H1 (cell line): ENCODE data around the gene SEC14L3. TPM values are rescaled to one million over a fixed set of nuclear protein-coding genes. Genes with fewer than 3 reads are reported as not detected.
A peak's percentile ranks its signal among the peaks of the same experiment; 100 is the strongest.

Experiments used
- CTCF ChIA-PET: fragments of 300-600 bp; sonication (Branson Sonifier 250); formaldehyde crosslinking; loops from one replicate; lab custom pipeline; 2021; ENCODE audit not compliant: partially characterized antibody; lab: Charles Lee
- POLR2A ChIA-PET: fragments of 300-600 bp; sonication (Branson Sonifier 250); formaldehyde crosslinking; loops from one replicate; lab custom pipeline; 2021; ENCODE audit warnings: inconsistent platforms; ENCODE audit not compliant: partially characterized antibody; lab: Charles Lee
- DNase-seq, 2 experiments: peaks; one replicate each; pipeline versions ENCODE4 v3.0.0 to v3.0.0-alpha.2; 2010 to 2022; ENCODE audit warnings: low spot score in 2 of 2, low read depth in 1 of 2, mixed read lengths in 1 of 2
- FAIRE-seq: peaks from 2 replicates; lab custom pipeline; 2011; peaks lifted over from hg19 to GRCh38; lab: Jason Lieb, UNC
- H2AFZ ChIP-seq: 2 replicates; pipeline ENCODE4 v1.8.1; 2012; ENCODE audit warnings: low read length, inconsistent platforms
- H2AK5ac ChIP-seq: 2 replicates; pipeline ENCODE4 v1.6.1; 2013; ENCODE audit warnings: low read depth, low read length
- H2BK120ac ChIP-seq: replicated peaks from 2 replicates; pipeline ENCODE3; 2013; ENCODE audit warnings: low read depth, low read length, inconsistent platforms
- H2BK12ac ChIP-seq: 2 replicates; pipeline ENCODE4 v1.6.1; 2013; ENCODE audit warnings: low read depth, low read length
- H2BK15ac ChIP-seq: 2 replicates; pipeline ENCODE4 v1.6.1; 2013; ENCODE audit warnings: low read length
- H2BK20ac ChIP-seq: 2 replicates; pipeline ENCODE4 v1.6.1; 2013; ENCODE audit warnings: low read length
- H2BK5ac ChIP-seq: 2 replicates; pipeline ENCODE4 v1.6.1; 2013; ENCODE audit warnings: low read depth, low read length
- H3K14ac ChIP-seq: 2 replicates; pipeline ENCODE4 v1.6.1; 2013; ENCODE audit warnings: inconsistent platforms; ENCODE audit not compliant: insufficient read length
- H3K18ac ChIP-seq: 2 replicates; pipeline ENCODE4 v1.6.1; 2013; ENCODE audit warnings: low read length; ENCODE audit errors: extremely low read depth
- H3K23ac ChIP-seq: 2 replicates; pipeline ENCODE4 v1.6.1; 2013; ENCODE audit warnings: inconsistent platforms; ENCODE audit not compliant: insufficient read length
- H3K23me2 ChIP-seq: 2 replicates; pipeline ENCODE4 v1.6.1; 2013; ENCODE audit warnings: low read depth, low read length
- H3K27ac ChIP-seq: 2 replicates; pipeline ENCODE4 v1.6.1; 2011; ENCODE audit warnings: low read depth, low read length, inconsistent platforms
- H3K27me3 ChIP-seq, 4 experiments: replicated peaks in 1 of 4; 1 replicate in 1 of 4; 2 replicates in 3 of 4; pipeline versions ENCODE4 v1.6.1 to v1.8.1; 2011 to 2013; ENCODE audit warnings: low read length in 3 of 4, mild to moderate bottlenecking in 3 of 4, inconsistent platforms in 2 of 4, mixed read lengths in 2 of 4, moderate library complexity in 1 of 4; ENCODE audit not compliant: control insufficient read depth in 3 of 4, insufficient read depth in 3 of 4; ENCODE audit errors: extremely low read depth in 1 of 4
- H3K36me3 ChIP-seq, 4 experiments: 2 replicates each; pipeline versions ENCODE4 v1.6.1 to v1.8.1; 2011 to 2013; ENCODE audit warnings: mild to moderate bottlenecking in 4 of 4, low read length in 3 of 4, moderate library complexity in 2 of 4, control low read depth in 1 of 4, inconsistent platforms in 1 of 4; ENCODE audit not compliant: insufficient read depth in 4 of 4, control insufficient read depth in 2 of 4
- H3K4ac ChIP-seq: replicated peaks from 2 replicates; pipeline ENCODE3; 2013; ENCODE audit warnings: low read length, low read depth, mixed read lengths, inconsistent platforms; ENCODE audit not compliant: insufficient read length
- H3K4me1 ChIP-seq, 4 experiments: replicated peaks in 1 of 4; 1 replicate in 1 of 4; 2 replicates in 3 of 4; pipeline versions ENCODE4 v1.6.1 to v1.8.1; 2011 to 2013; ENCODE audit warnings: low read length in 3 of 4, inconsistent platforms in 2 of 4, mixed read lengths in 1 of 4; ENCODE audit not compliant: insufficient read depth in 4 of 4, control insufficient read depth in 3 of 4
- H3K4me2 ChIP-seq, 2 experiments: 2 replicates each; pipeline versions ENCODE4 v1.6.1 to v1.8.1; 2011 to 2013; ENCODE audit warnings: low read depth in 2 of 2, low read length in 2 of 2, control low read depth in 1 of 2, inconsistent platforms in 1 of 2, mild to moderate bottlenecking in 1 of 2; ENCODE audit not compliant: insufficient read depth in 1 of 2
- H3K4me3 ChIP-seq, 4 experiments: fragments of 200-600, 300-600 bp in 1 of 4; sonication (generic), shearing (Covaris generic), sonication (Bioruptor Twin) in 1 of 4; 2 replicates each; pipeline versions ENCODE4 v1.5.1 to v1.8.1; 2011 to 2016; ENCODE audit warnings: low read length in 4 of 4, low read depth in 3 of 4, control low read depth in 2 of 4, inconsistent platforms in 2 of 4, mild to moderate bottlenecking in 2 of 4, mixed read lengths in 1 of 4, moderate library complexity in 1 of 4; ENCODE audit not compliant: insufficient read depth in 2 of 4; ENCODE audit errors: extremely low read depth in 1 of 4
- H3K56ac ChIP-seq: replicated peaks from 2 replicates; pipeline ENCODE3; 2013; ENCODE audit warnings: low read depth, mild to moderate bottlenecking, mixed read lengths, low read length, inconsistent platforms; ENCODE audit not compliant: insufficient read length
- H3K79me1 ChIP-seq: 2 replicates; pipeline ENCODE4 v1.6.1; 2013; ENCODE audit warnings: low read depth, low read length, control low read depth
- H3K79me2 ChIP-seq, 2 experiments: 2 replicates each; pipeline versions ENCODE4 v1.6.1 to v1.8.1; 2012 to 2013; ENCODE audit warnings: low read length in 2 of 2, mild to moderate bottlenecking in 2 of 2, inconsistent platforms in 1 of 2; ENCODE audit not compliant: insufficient read depth in 2 of 2, control insufficient read depth in 1 of 2
- H3K9ac ChIP-seq, 4 experiments: replicated peaks in 1 of 4; 1 replicate in 1 of 4; 2 replicates in 3 of 4; pipeline versions ENCODE4 v1.6.1 to v1.8.1; 2011 to 2013; ENCODE audit warnings: low read depth in 3 of 4, low read length in 3 of 4, control low read depth in 2 of 4, mild to moderate bottlenecking in 2 of 4, moderate library complexity in 2 of 4, inconsistent platforms in 1 of 4; ENCODE audit errors: extremely low read depth in 1 of 4
- H3K9me3 ChIP-seq, 2 experiments: 2 replicates each; pipeline versions ENCODE4 v1.6.1 to v1.8.1; 2012 to 2013; ENCODE audit warnings: mild to moderate bottlenecking in 2 of 2, moderate library complexity in 2 of 2, control low read depth in 1 of 2, inconsistent platforms in 1 of 2, low read depth in 1 of 2, low read length in 1 of 2, mixed read lengths in 1 of 2; ENCODE audit not compliant: insufficient read depth in 2 of 2
- H4K20me1 ChIP-seq, 2 experiments: replicated peaks in 1 of 2; 2 replicates each; pipeline versions ENCODE3 to v1.8.1; 2011 to 2013; ENCODE audit warnings: inconsistent platforms in 2 of 2, low read length in 2 of 2, mild to moderate bottlenecking in 1 of 2; ENCODE audit not compliant: insufficient read depth in 2 of 2, control insufficient read depth in 1 of 2
- H4K5ac ChIP-seq: 2 replicates; pipeline ENCODE4 v1.6.1; 2013; ENCODE audit warnings: low read length, low read depth, mixed read lengths, inconsistent platforms; ENCODE audit not compliant: insufficient read length
- H4K8ac ChIP-seq: 2 replicates; pipeline ENCODE4 v1.8.0; 2013; ENCODE audit warnings: mild to moderate bottlenecking, moderate library complexity, low read length, inconsistent platforms; ENCODE audit not compliant: insufficient read depth; ENCODE audit errors: extremely low read depth
- H4K91ac ChIP-seq: replicated peaks from 2 replicates; pipeline ENCODE3; 2013; ENCODE audit warnings: low read length, mixed read lengths, inconsistent platforms; ENCODE audit not compliant: insufficient read length
- HDAC2 ChIP-seq, 2 experiments: fragments of 300-600 bp in 1 of 2; sonication (generic) in 1 of 2; IDR thresholded peaks; 2 replicates each; pipeline ENCODE4 v1.6.1; 2011 to 2012; ENCODE audit warnings: low read depth in 2 of 2, low read length in 2 of 2, mild to moderate bottlenecking in 2 of 2, moderate library complexity in 2 of 2, borderline replicate concordance in 1 of 2, inconsistent platforms in 1 of 2
- NANOG ChIP-seq: IDR thresholded peaks from 2 replicates; pipeline ENCODE4 v1.6.1; 2011; ENCODE audit warnings: low read length, low read depth, mild to moderate bottlenecking, inconsistent platforms; ENCODE audit not compliant: insufficient read depth, poor library complexity, severe bottlenecking
- SIRT6 ChIP-seq: IDR thresholded peaks from one replicate; pipeline ENCODE4 v1.7.1; 2012; ENCODE audit warnings: low read length, inconsistent platforms
- SP4 ChIP-seq: IDR thresholded peaks from 2 replicates; pipeline ENCODE4 v1.6.1; 2012; ENCODE audit warnings: low read length, inconsistent platforms
- TAF7 ChIP-seq: optimal IDR thresholded peaks from 2 replicates; pipeline ENCODE3; 2011; ENCODE audit warnings: low read depth, mild to moderate bottlenecking, inconsistent platforms, low read length, moderate library complexity, borderline replicate concordance
- TBP ChIP-seq: IDR thresholded peaks from 2 replicates; pipeline ENCODE4 v1.6.1; 2011; ENCODE audit warnings: low read depth, low read length, improper control_type of control experiment
- WGBS, 2 experiments: shearing (Covaris generic) in 1 of 2; methylation state at CpG; one replicate each; pipeline versions ENCODE4 v1.1.6 to v1.1.7; 2013 to 2015; ENCODE audit warnings: low lambda C conversion rate in 2 of 2, mixed read lengths in 2 of 2, inconsistent platforms in 1 of 2, low coverage in 1 of 2, missing lambda C conversion rate in 1 of 2; ENCODE audit not compliant: insufficient replicate concordance in 2 of 2, insufficient coverage in 1 of 2, insufficient read length in 1 of 2; ENCODE audit errors: extremely low coverage in 1 of 2, missing lambda C conversion rate in 1 of 2; 5-methylcytosine and 5-hydroxymethylcytosine counted together
- polyA plus RNA-seq, 7 experiments: library from polyadenylated mRNA; depleted of rRNA in 3 of 7; stranded (reverse) in 5 of 7; unstranded in 2 of 7; fragments of >200 nt in 5 of 7; fragments of 200-250 nt in 2 of 7; gene quantifications; 1 replicate in 5 of 7; 2 replicates in 1 of 7; 4 replicates in 1 of 7; pipeline versions ENCODE4 v1.2.1 to v1.2.3, GENCODE V29; 2011 to 2013; ENCODE audit warnings: missing spikeins in 2 of 7, mixed read lengths in 2 of 7
- total RNA-seq: library from RNA; stranded (reverse); fragmentation: NEBNext Ultra II Directional; extraction: Animal tissue kit (Norgen Biotek cat#: 25700); gene quantifications from 2 replicates; pipeline ENCODE4 v1.2.1, GENCODE V29; 2021
- TF ChIP-seq, protein P1 (sequence below), 3 experiments: IDR thresholded peaks; 1 replicate in 2 of 3; 2 replicates in 1 of 3; pipeline versions ENCODE4 v1.5.1 to v1.6.1; 2011; ENCODE audit warnings: low read length in 3 of 3, mild to moderate bottlenecking in 3 of 3, inconsistent platforms in 2 of 3, low read depth in 1 of 3, moderate library complexity in 1 of 3; ENCODE audit not compliant: insufficient read depth in 1 of 3; ENCODE audit errors: control extremely low read depth in 1 of 3

Gene SEC14L3
- total and polyA plus RNA-seq, 2 of the 8 experiments (the other 6 are each of a cell fraction or from before 2014, with no cell fraction given), result not detected

DNA sequence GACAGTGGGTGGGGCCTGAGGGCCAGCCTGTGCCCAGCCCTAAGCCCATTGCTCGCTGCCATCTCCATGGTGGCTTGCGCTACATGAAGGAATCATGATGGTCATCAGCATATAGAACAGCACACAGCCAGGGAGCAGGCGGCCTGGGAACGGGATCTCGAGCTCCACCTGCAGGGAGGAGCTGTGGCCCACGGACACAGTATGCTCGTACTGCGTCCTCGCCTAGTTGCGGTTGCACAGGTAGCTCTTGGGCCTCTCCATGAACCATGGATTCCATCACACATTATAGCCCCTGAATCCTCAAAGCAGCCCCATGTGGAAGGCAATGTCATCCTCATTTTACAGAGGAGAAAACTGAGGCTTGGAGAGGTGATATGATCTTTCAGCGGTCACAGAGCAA, 18.6 kb upstream of the SEC14L3 start:
- no peak overlapping the region for H3K4ac ChIP-seq
- no peaks in the 10 kb centered on the region for H3K79me2 ChIP-seq
- H3K9me3 ChIP-seq, result no peaks in the 10 kb centered on the region
- CTCF ChIA-PET, result interaction anchor here (0.7 to 2.2 kb wide), 17 partner anchors 12 to 429 kb away, joined by 3 to 10 read pairs (median 4); partner anchors contain the start of genes SEC14L3 and SEC14L4
- 81% methylated on average over 11 of the region's 11 CpGs; no CpG with 5 or more reads in 1 of the 2 experiments for WGBS, 2 experiments
- no peak overlapping the region for H3K27ac ChIP-seq
- H3K4me3 ChIP-seq, result no peak overlapping the region
- no peak overlapping the region for H3K4me2 ChIP-seq
- H2AK5ac ChIP-seq, result no peak overlapping the region
- POLR2A ChIA-PET, result interaction anchor here (1.2 kb wide), 1 partner anchor 117 kb away, joined by 3 read pairs; no protein-coding TSS in a partner anchor
- no peak overlapping the region for H2BK15ac ChIP-seq
- H3K9ac ChIP-seq, result no peak overlapping the region
- H4K8ac ChIP-seq, result no peak overlapping the region
- FAIRE-seq (no peak), DNase-seq (no peak)
- H3K14ac ChIP-seq, result no peak overlapping the region
- H3K36me3 ChIP-seq, result no peaks in the 10 kb centered on the region
- no peak overlapping the region for H3K18ac ChIP-seq
- H3K79me1 ChIP-seq, result no peaks in the 10 kb centered on the region
- no peak overlapping the region for H2AFZ ChIP-seq
- H3K27me3 ChIP-seq, result no peaks in the 10 kb centered on the region
- no peak overlapping the region for H2BK12ac ChIP-seq
- H3K4me1 ChIP-seq, result no peaks in the 10 kb centered on the region; a peak in 1 of 7 replicates
- H3K23me2 ChIP-seq, result no peaks in the 10 kb centered on the region
- H3K23ac ChIP-seq, result no peak overlapping the region
- H3K56ac ChIP-seq, result no peak overlapping the region
- H4K5ac ChIP-seq, result no peak overlapping the region
- no peak overlapping the region for H2BK5ac ChIP-seq
- H4K20me1 ChIP-seq, result no peaks in the 10 kb centered on the region
- H2BK20ac ChIP-seq, result no peak overlapping the region
- no peak for TF ChIP-seq TBP
- no peak for TF ChIP-seq HDAC2 (IDR thresholded peaks at IDR 0.05; ENCODE audit: borderline replicate concordance in 1 of 2, low read depth in 2 of 2, low read length in 2 of 2)
- TF ChIP-seq SIRT6, result no peak
- TF ChIP-seq, protein P1, sequence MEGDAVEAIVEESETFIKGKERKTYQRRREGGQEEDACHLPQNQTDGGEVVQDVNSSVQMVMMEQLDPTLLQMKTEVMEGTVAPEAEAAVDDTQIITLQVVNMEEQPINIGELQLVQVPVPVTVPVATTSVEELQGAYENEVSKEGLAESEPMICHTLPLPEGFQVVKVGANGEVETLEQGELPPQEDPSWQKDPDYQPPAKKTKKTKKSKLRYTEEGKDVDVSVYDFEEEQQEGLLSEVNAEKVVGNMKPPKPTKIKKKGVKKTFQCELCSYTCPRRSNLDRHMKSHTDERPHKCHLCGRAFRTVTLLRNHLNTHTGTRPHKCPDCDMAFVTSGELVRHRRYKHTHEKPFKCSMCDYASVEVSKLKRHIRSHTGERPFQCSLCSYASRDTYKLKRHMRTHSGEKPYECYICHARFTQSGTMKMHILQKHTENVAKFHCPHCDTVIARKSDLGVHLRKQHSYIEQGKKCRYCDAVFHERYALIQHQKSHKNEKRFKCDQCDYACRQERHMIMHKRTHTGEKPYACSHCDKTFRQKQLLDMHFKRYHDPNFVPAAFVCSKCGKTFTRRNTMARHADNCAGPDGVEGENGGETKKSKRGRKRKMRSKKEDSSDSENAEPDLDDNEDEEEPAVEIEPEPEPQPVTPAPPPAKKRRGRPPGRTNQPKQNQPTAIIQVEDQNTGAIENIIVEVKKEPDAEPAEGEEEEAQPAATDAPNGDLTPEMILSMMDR (IDR thresholded peaks at IDR 0.05; ENCODE audit: control extremely low read depth in 1 of 3, insufficient read depth in 1 of 3, low read depth in 1 of 3, low read length in 3 of 3), result peak in 2 of 3 experiments; percentile 28 to 45; a peak in 2 of 4 replicates
- TF ChIP-seq SP4, result no peak
- no peak for TF ChIP-seq TAF7
- no peak for TF ChIP-seq NANOG
- no peak overlapping the region for H2BK120ac ChIP-seq
- H4K91ac ChIP-seq, result no peak overlapping the region
